ENCODE results near the gene ARSG.
"Not testable (repeated sequence)": the region's sequence is repeated elsewhere in the genome, so short reads cannot be mapped to it uniquely, and the experiment has no call there.

The ARSG gene

GRCh38 chr17:68308486-68308885 lies 17.2 kb downstream of the ARSG start:
- FAIRE-seq = not testable (repeated sequence)

GRCh38 chr17:68309066-68309670 lies 17.9 kb downstream of the ARSG start:
- FAIRE-seq = not testable (repeated sequence)

GRCh38 chr17:68310152-68310551 lies 18.9 kb downstream of the ARSG start:
- no peak for FAIRE-seq

GRCh38 chr17:68314916-68315535 lies 23.7 kb downstream of the ARSG start:
- no peak for FAIRE-seq

- no peak for FAIRE-seq
Observed at GRCh38 chr17:68315930-68316329, 24.6 kb downstream of the ARSG start.

- FAIRE-seq = no peak
Observed at GRCh38 chr17:68317458-68317857, 26.2 kb downstream of the ARSG start.

GRCh38 chr17:68318103-68318991 lies 27.1 kb downstream of the ARSG start:
- FAIRE-seq = no peak

- FAIRE-seq = no peak
Observed at GRCh38 chr17:68319410-68320162, 28.3 kb downstream of the ARSG start.

GRCh38 chr17:68320311-68320865 lies 29.1 kb downstream of the ARSG start:
- FAIRE-seq = no peak

GRCh38 chr17:68320943-68321555 lies 29.8 kb downstream of the ARSG start:
- no peak for FAIRE-seq

- FAIRE-seq = no peak
Observed at GRCh38 chr17:68321556-68321954, 30.3 kb downstream of the ARSG start.

GRCh38 chr17:68322630-68323029 lies 31.3 kb downstream of the ARSG start:
- FAIRE-seq = no peak

GRCh38 chr17:68324114-68324513 lies 32.8 kb downstream of the ARSG start:
- no peak for FAIRE-seq

- FAIRE-seq = no peak
Observed at GRCh38 chr17:68324654-68325336, 33.5 kb downstream of the ARSG start.

- FAIRE-seq = no peak
Observed at GRCh38 chr17:68325961-68326360, 34.7 kb downstream of the ARSG start.

- no peak for FAIRE-seq
Observed at GRCh38 chr17:68326681-68327080, 35.4 kb downstream of the ARSG start.

- FAIRE-seq = no peak
Observed at GRCh38 chr17:68327823-68328557, 36.7 kb downstream of the ARSG start.

- FAIRE-seq = no peak
Observed at GRCh38 chr17:68328676-68329075, 37.4 kb downstream of the ARSG start.

- no peak for FAIRE-seq
Observed at GRCh38 chr17:68329331-68329730, 38.0 kb downstream of the ARSG start.

GRCh38 chr17:68331932-68332331 lies 40.6 kb downstream of the ARSG start:
- FAIRE-seq = not testable (repeated sequence)

GRCh38 chr17:68334393-68334792 lies 43.1 kb downstream of the ARSG start:
- no peak for FAIRE-seq
